ENCODE measurements around the gene RMC1. TPM values are rescaled to one million over a fixed set of nuclear protein-coding genes. Genes with fewer than 3 reads are reported as not detected.

RMC1 gene
- total RNA-seq (10 to 100 TPM; 12.2 to 14.6 (median 13.8) TPM), polyA plus RNA-seq (17.6 TPM)
- long read RNA-seq, donor 1, transcript RMC1-201 (20 exons, 2,162 nt) = major isoform, 14 of 27 reads
- long read RNA-seq, donor 1, partial matches to known transcripts = 5 of 27 reads
- long read RNA-seq, donor 1, other reads (novel, unspliced or antisense) = 8 of 27 reads
- long read RNA-seq, donor 2, partial matches to known transcripts = 0 of 3 reads
- long read RNA-seq, donor 2, other reads (novel, unspliced or antisense) = 3 of 3 reads
- long read RNA-seq, donor 3, transcript RMC1-201 (20 exons, 2,162 nt) = major isoform, 44 of 59 reads
- long read RNA-seq, donor 3, partial matches to known transcripts = 0 of 59 reads
- long read RNA-seq, donor 3, other reads (novel, unspliced or antisense) = 15 of 59 reads
- long read RNA-seq, donor 4, partial matches to known transcripts = 1 of 5 reads
- long read RNA-seq, donor 4, other reads (novel, unspliced or antisense) = 0 of 5 reads

DNA sequence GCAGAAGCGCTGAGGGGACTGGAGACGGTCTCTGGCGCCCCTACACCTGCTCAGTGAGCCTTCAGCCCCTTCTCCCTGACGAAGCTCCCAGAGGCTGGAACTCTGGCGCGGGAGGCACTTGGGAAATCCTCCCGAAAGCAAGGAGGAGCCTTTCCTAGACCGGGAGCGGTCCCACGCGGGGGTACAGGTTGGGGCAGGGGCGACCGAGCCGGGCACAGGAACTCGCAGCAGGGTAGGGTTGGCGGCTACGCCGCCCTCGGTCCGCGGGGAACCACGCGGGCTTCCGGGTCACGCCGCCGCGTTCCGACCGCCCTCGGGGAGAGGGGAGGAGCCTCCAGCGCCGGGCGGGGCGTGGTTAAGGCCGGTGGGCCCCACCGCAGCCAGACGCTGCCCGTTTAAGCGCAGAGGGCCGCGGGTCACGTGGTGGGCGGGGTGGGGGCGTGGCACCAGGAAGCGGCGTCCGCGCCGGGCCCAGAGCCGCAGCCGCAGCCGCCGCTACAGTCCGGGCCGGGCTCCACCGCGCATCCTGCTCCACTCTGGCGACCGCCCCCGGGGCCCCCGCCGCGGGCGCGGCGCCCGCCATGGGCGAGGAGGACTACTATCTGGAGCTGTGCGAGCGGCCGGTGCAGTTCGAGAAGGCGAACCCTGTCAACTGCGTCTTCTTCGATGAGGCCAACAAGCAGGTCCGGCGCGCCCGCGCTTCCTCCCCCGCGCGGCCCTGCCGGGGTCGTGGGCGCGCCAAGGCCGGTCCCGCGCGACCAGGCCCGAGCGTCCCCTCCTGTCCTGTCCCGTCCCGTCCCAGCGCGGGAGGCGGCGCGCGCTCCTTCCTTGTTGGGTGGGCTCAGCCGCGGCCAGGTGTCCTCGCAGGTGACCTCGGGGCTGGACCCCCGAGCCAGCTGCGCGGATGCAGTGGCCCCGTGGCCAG lies at the start of gene RMC1:
Gene RMC1, plus strand, starts transcription at position 474 of the 925 bp plus-strand sequence. Its CDS starts 108 bp downstream, at position 582.
- intact Hi-C loops (cut with DNase I) = loop anchor here in 1 of 4 donors (5.0 kb wide), 1 partner anchor 84 kb away; the partner anchor contains the start of gene NPC1
- under 1% methylated on average over 110 of the region's 110 CpGs for WGBS
- no peaks in the 10 kb centered on the region for H3K9me3 ChIP-seq (ENCODE audit: control insufficient read depth, low read length)
- no peaks in the 10 kb centered on the region for H3K27me3 ChIP-seq (ENCODE audit: control insufficient read depth, insufficient read depth)
- H3K4me1 ChIP-seq (ENCODE audit: control insufficient read depth, insufficient read depth, low read length) = peaks cover 3% of the 10 kb centered on the region
- peak within 1 kb of the TSS; percentile 54 for H3K27ac ChIP-seq (ENCODE audit: low read length)
- peak within 1 kb of the TSS; percentile 87 for H3K4me3 ChIP-seq (ENCODE audit: low read length)
- ATAC-seq (peak; percentile 99), DNase-seq (peak; percentile 98 to 99 (median 99))

DNA sequence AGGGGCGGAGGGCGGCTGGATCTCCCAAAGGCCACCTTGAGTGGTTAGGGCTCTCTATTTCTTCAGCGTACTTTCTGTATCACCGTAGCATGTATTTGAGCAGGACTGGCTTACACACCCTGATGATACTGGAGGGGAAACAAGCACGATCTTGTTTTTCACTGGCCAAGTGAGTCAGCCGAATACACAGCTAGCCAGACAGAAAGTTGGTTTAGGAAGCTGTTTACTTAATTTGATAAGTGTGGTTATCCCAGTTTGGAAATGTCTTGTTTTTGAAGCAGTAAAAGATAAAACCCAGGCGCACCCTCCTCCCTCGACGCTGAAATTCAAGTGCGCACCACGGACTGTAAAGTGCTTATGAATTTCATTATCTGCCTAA lies 49.6 kb upstream of the RMC1 start:
- Histone ChIP-seq H3K27ac (ENCODE audit: low read length) (peak overlapping the region; percentile 95), H3K4me1 (ENCODE audit: control insufficient read depth, insufficient read depth, low read length) (peaks cover 5% of the 10 kb centered on the region), H3K4me3 (ENCODE audit: low read length) (peak overlapping the region; percentile 59), H3K9me3 (ENCODE audit: control insufficient read depth, low read length) (no peaks in the 10 kb centered on the region), H3K27me3 (ENCODE audit: control insufficient read depth, insufficient read depth) (no peaks in the 10 kb centered on the region)
- ATAC-seq (peak; percentile 43 to 56), DNase-seq (no peak)
- intact Hi-C loops (cut with DNase I) = no loop called here
- 2% methylated on average over 11 of the region's 11 CpGs for WGBS

DNA sequence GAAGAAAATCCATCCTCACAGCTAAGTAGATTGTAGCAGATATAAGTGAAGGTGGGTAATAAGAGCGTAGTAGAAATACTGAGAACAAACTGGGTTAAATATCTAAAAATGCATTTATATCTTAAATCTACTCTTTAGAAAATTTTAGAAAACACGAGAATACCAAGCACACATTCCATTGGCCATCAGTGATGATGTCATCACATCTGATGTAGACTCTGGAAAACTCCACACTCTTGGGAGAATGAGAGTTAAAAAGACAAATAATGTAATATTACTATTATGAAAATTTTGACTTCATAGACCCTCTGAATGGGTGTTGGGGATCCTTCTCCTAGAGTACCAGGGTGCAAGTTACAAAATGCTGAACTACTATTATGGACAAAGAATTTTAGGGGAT lies 46.5 kb upstream of the RMC1 start:
- 89% methylated on average over 2 of the region's 2 CpGs for WGBS
- no peak for ATAC-seq
- DNase-seq = no peak
- Histone ChIP-seq H3K27ac (ENCODE audit: low read length) (no peak overlapping the region), H3K4me3 (ENCODE audit: low read length) (no peak overlapping the region), H3K4me1 (ENCODE audit: control insufficient read depth, insufficient read depth, low read length) (peaks cover 19% of the 10 kb centered on the region), H3K27me3 (ENCODE audit: control insufficient read depth, insufficient read depth) (no peaks in the 10 kb centered on the region), H3K9me3 (ENCODE audit: control insufficient read depth, low read length) (no peaks in the 10 kb centered on the region)
- intact Hi-C loops (cut with DNase I) = no loop called here

DNA sequence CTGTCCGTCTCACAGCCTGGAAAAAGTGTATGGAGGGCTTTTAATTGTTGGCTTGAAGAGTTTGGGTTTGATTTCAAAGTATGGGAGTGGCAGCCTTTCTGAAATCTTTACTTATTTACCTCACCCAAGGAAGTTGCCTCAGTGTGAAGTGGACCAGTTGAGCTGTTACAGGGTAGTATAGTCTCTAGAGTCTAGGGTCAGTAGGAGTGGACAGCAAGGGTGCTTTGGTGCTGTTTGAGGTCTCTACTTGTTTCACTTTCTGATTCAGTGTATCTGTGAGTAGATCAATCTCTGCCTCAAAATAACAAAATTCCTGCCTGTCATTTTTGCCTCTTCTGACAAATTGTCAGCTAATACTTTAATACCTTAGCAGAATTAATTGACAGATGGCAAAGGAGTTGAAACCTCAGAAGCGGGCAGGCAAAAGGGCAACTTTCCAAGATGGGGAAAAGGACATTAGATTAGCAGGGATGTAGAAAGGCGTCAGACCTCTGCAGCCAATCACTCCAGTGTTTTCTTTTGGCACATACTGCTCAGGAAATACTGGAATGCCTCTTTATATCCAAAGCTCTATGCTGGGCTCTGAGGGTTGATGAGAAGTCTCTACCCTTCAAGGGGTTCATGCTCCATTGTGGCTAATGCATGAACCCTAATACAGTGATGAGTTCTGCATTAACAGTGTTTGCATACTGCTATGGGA lies 44.3 kb upstream of the RMC1 start:
- Histone ChIP-seq H3K27me3 (ENCODE audit: control insufficient read depth, insufficient read depth) (no peaks in the 10 kb centered on the region), H3K4me3 (ENCODE audit: low read length) (no peak overlapping the region), H3K27ac (ENCODE audit: low read length) (no peak overlapping the region), H3K4me1 (ENCODE audit: control insufficient read depth, insufficient read depth, low read length) (peaks cover 19% of the 10 kb centered on the region), H3K9me3 (ENCODE audit: control insufficient read depth, low read length) (no peaks in the 10 kb centered on the region)
- ATAC-seq = peak; percentile 38 to 57
- no peak for DNase-seq
- intact Hi-C loops (cut with DNase I) = no loop called here
- 52% methylated on average over 3 of the region's 3 CpGs for WGBS

DNA sequence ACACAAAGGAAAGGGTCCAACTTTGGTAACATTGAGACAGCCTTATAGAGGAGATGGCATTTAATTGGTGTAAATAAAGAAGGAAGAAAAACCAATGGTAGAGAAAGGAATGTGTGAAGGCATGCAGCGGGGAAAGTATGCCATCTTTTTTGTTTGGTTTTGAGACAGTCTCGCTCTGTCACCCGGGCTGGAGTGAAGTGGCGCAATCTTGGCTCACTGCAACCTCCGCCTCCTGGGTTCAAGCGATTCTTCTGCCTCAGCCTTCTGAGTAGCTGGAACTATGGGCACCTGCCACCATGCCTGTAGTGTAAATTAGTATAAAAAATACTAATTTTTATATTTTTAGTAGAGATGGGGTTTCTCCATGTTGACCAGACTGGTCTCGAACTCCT lies 43.8 kb upstream of the RMC1 start:
- no peak for DNase-seq
- no peak for ATAC-seq
- peaks cover 19% of the 10 kb centered on the region for H3K4me1 ChIP-seq (ENCODE audit: control insufficient read depth, insufficient read depth, low read length)
- H3K9me3 ChIP-seq (ENCODE audit: control insufficient read depth, low read length) = no peaks in the 10 kb centered on the region
- no peak overlapping the region for H3K27ac ChIP-seq (ENCODE audit: low read length)
- no peaks in the 10 kb centered on the region for H3K27me3 ChIP-seq (ENCODE audit: control insufficient read depth, insufficient read depth)
- H3K4me3 ChIP-seq (ENCODE audit: low read length) = no peak overlapping the region
- WGBS = 89% methylated on average over 7 of the region's 7 CpGs
- intact Hi-C loops (cut with DNase I) = no loop called here

DNA sequence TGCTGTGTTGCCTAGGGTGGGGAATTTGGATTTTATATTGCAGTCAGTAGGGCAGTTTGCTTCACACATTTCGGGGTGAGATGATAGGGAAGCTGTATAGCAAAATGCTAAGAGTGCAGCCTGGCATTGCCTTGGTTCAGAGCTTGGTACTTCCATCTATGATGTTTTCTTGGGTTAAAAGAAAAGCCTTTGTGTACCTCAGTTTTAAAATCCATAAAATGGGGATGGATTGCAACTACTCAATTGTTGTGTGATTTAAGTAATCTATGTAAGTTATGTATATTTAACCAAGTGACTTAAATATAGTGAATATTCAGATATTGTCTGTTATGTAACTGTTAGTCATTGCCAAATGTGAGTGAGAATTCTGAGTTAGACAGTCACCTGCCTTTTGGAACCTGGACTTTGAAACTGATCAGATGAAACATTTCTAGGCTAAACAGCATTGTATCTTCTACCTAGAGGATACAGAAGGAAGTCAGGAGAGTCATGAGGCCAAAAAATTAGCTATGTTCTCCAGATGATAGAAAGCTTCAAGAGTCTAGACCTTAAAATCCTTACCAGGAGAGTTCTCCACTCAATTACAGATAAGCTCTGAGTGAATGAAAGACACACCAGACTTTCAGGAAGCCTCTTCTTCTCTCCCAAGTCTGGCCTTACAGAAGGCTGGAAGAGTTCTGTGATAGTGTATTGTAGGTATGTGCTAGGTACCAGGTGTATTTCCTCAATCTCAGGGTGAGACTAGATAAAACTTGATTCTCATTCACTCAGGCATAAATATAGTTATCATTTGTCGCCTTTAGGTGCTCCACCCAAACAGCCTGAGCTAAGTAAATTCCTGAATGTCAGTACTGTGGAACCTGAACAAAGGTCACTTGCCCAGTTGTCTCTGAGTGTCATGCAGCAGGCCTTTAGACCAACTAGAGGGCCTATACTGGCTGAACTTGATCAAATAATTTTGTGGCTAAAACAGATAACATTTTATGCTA lies 42.7 kb upstream of the RMC1 start:
- no peaks in the 10 kb centered on the region for H3K9me3 ChIP-seq (ENCODE audit: control insufficient read depth, low read length)
- intact Hi-C loops (cut with DNase I) = no loop called here
- no peak for DNase-seq
- no peak overlapping the region for H3K27ac ChIP-seq (ENCODE audit: low read length)
- H3K27me3 ChIP-seq (ENCODE audit: control insufficient read depth, insufficient read depth) = no peaks in the 10 kb centered on the region
- ATAC-seq = no peak
- WGBS = 74% methylated on average over 2 of the region's 2 CpGs
- H3K4me3 ChIP-seq (ENCODE audit: low read length) = no peak overlapping the region
- H3K4me1 ChIP-seq (ENCODE audit: control insufficient read depth, insufficient read depth, low read length) = peaks cover 19% of the 10 kb centered on the region

DNA sequence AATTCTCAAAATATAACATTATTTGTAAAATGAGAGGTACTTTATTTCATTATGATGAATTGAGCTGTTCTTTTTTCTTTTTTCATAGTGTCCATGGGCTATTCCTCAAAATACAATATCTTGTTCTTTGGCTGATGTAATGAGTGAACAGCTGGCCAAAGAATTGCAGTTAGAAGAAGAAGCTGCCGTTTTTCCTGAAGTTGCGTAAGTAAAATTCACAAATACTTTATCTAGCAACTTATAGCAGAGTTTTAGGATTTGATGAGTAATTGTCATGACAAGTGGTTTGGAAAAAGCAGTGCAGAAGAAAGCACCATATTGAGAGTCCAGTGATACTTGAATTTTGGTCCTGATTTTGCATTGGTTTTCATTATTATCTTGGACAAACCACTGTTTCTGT lies 40.4 kb upstream of the RMC1 start:
- Histone ChIP-seq H3K4me3 (ENCODE audit: low read length) (no peak overlapping the region), H3K27me3 (ENCODE audit: control insufficient read depth, insufficient read depth) (no peaks in the 10 kb centered on the region), H3K9me3 (ENCODE audit: control insufficient read depth, low read length) (no peaks in the 10 kb centered on the region), H3K4me1 (ENCODE audit: control insufficient read depth, insufficient read depth, low read length) (peaks cover 19% of the 10 kb centered on the region), H3K27ac (ENCODE audit: low read length) (no peak overlapping the region)
- intact Hi-C loops (cut with DNase I) = no loop called here
- DNase-seq (no peak), ATAC-seq (no peak)
- WGBS = 65% methylated on average over 2 of the region's 2 CpGs

DNA sequence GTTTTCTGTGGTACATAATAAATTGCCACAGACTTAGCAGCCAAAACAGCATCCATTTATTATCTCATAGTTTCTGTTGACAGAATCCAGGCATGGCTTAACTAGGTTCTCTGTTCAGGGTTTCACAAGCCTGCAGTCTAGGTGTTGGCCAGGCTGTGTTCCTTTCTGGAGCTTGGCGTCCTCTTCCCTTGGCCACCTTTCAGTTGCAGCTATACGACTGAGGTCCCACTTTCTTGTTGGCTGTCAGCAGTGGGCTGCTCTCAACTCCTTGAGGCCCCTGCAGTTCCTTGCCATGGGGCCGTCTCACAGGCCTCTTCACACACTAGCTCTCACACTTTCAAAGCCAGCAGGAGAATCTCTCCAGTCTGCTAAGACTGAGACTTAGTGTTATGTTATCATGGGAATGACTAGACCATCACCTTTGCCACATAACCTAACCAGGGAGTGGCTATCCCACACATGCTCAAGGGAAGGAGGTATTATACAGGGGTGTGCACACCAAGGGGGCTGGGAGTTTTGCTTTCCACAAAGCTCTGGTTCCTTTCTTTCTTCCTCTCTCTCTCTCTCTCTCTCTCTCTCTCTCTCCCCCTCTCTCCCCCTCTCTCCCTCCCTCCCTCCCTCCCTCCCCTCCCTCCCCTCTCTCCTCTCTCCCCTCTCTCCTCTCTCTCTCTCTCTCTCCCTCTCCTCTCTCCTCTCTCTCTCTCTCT lies 34.4 kb upstream of the RMC1 start:
- WGBS = 64% methylated on average over 3 of the region's 3 CpGs
- ATAC-seq = peak; percentile 71
- intact Hi-C loops (cut with DNase I) = no loop called here

DNA sequence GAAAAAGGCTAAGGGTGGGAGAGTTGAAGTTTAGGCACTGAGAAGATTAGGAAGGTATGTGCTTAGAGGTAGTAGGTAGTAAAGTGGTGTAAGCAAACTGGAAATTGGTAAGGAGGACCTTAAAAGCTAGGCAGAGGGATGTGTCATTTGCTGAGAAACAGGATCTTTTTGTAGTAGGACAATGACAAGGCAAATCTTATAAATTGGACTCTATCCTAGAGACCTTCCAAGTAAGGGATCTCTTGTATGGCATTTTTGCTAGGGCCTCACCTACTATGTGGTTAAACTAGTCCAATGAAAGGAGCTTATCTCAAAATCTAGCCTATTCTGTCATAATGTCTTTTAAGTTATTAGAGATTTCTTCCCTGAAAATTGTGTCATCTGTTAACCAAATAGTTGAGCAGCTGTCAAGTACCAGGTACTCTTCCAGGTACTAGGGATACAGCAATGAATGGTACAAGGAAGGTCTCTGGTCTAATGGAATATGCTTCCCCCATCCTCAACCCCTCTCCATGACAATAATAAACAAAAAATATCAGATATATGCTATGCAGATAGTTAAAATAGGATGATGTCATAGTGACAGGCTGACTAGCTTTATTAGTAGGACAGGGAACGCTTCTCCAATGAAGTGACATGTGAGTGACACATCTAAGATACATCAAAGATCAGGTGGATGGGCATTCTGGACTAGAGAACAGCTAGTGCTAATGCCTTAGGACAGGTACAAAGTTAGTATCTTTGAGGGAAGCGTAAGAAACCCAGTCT lies 32.5 kb upstream of the RMC1 start:
- ATAC-seq = no peak
- Histone ChIP-seq H3K27me3 (ENCODE audit: control insufficient read depth, insufficient read depth) (no peaks in the 10 kb centered on the region), H3K4me1 (ENCODE audit: control insufficient read depth, insufficient read depth, low read length) (no peaks in the 10 kb centered on the region), H3K9me3 (ENCODE audit: control insufficient read depth, low read length) (no peaks in the 10 kb centered on the region), H3K4me3 (ENCODE audit: low read length) (no peak overlapping the region), H3K27ac (ENCODE audit: low read length) (no peak overlapping the region)
- no peak for DNase-seq
- intact Hi-C loops (cut with DNase I) = no loop called here
- 95% methylated on average over 2 of the region's 2 CpGs for WGBS

More for the DNA sequence above, 34.4 kb upstream of the RMC1 start:
- Histone ChIP-seq H3K27me3 (ENCODE audit: control insufficient read depth, insufficient read depth) (no peaks in the 10 kb centered on the region), H3K4me1 (ENCODE audit: control insufficient read depth, insufficient read depth, low read length) (no peaks in the 10 kb centered on the region), H3K9me3 (ENCODE audit: control insufficient read depth, low read length) (no peaks in the 10 kb centered on the region), H3K4me3 (ENCODE audit: low read length) (no peak overlapping the region), H3K27ac (ENCODE audit: low read length) (no peak overlapping the region)
- DNase-seq = peak; percentile 37 to 62 (median 58)
